GM12878 (cell line): Measurements from ENCODE around the gene LDHAL6B. TPM values are rescaled to one million over a fixed set of nuclear protein-coding genes. Genes with fewer than 3 reads are reported as not detected.

ENCODE experiments used
- ATAC-seq: fragments of 200-7000 bp; cut with Tn5 transposase; 3 replicates; pipeline ENCODE4 v1.9.1; 2020; ENCODE audit warnings: mild to moderate bottlenecking, moderate library complexity
- BruUV-seq: library from RNA; stranded (reverse); fragments of 400-500 nt; replicated peaks from 2 replicates; lab custom pipeline; 2021; lab: Mats Ljungman, UMichigan
- CTCF ChIA-PET: fragments of 300-600 bp; sonication (Branson Sonifier 250); formaldehyde crosslinking; extraction: SDS; loops from one replicate; lab custom pipeline; 2021; ENCODE audit warnings: inconsistent platforms; lab: Yijun Ruan, JAX
- POLR2A ChIA-PET: fragments of 350-600 bp; formaldehyde crosslinking; extraction: SDS; loops from one replicate; lab custom pipeline; 2021; ENCODE audit warnings: inconsistent platforms; lab: Charles Lee
- RAD21 ChIA-PET: fragments of 300-600 bp; sonication (Branson Sonifier 250); formaldehyde crosslinking; loops from one replicate; lab custom pipeline; 2023; ENCODE audit warnings: antibody characterized with exemption; ENCODE audit not compliant: unreplicated experiment; lab: Charles Lee
- SMC1A ChIA-PET: fragments of 300-600 bp; sonication (Branson Sonifier 250); formaldehyde crosslinking; loops from one replicate; lab custom pipeline; 2023; ENCODE audit not compliant: unreplicated experiment, uncharacterized antibody; lab: Charles Lee
- DNase-seq: peaks from one replicate; pipeline ENCODE4 v3.0.0-alpha.2; 2011; ENCODE audit warnings: low read depth, low spot score
- FAIRE-seq: peaks from 3 replicates; lab custom pipeline; 2011; peaks lifted over from hg19 to GRCh38; lab: Jason Lieb, UNC
- H2AFZ ChIP-seq: 2 replicates; pipeline ENCODE4 v1.6.0; 2011; ENCODE audit warnings: low read depth, low read length, control low read depth; ENCODE audit not compliant: control insufficient read depth
- H3K27ac ChIP-seq: 2 replicates; pipeline ENCODE4 v1.5.1; 2011; ENCODE audit warnings: control low read depth; ENCODE audit not compliant: control insufficient read depth, insufficient read depth
- H3K27me3 ChIP-seq, 2 experiments: replicated peaks in 1 of 2; 2 replicates each; pipeline versions ENCODE4 v1.6.0 to v1.6.1; 2011; ENCODE audit warnings: low read length in 1 of 2; ENCODE audit not compliant: control insufficient read depth in 2 of 2, insufficient read depth in 2 of 2
- H3K36me3 ChIP-seq, 2 experiments: 2 replicates each; pipeline ENCODE4 v1.5.1; 2011; ENCODE audit warnings: low read length in 1 of 2; ENCODE audit not compliant: control insufficient read depth in 2 of 2, insufficient read depth in 2 of 2
- H3K4me1 ChIP-seq: 2 replicates; pipeline ENCODE4 v1.6.1; 2011; ENCODE audit warnings: mild to moderate bottlenecking, low read length, moderate library complexity, mixed read lengths; ENCODE audit not compliant: control insufficient read depth, insufficient read depth
- H3K4me2 ChIP-seq: 2 replicates; pipeline ENCODE4 v1.6.0; 2011; ENCODE audit warnings: control low read depth; ENCODE audit not compliant: control insufficient read depth, insufficient read depth
- H3K4me3 ChIP-seq: fragments of 200-600 bp; sonication (generic); 2 replicates; pipeline ENCODE4 v1.5.1; 2016
- H3K79me2 ChIP-seq: 2 replicates; pipeline ENCODE4 v1.6.0; 2011; ENCODE audit warnings: low read length; ENCODE audit not compliant: control insufficient read depth, insufficient read depth
- H3K9ac ChIP-seq: 2 replicates; pipeline ENCODE4 v1.8.0; 2011; ENCODE audit warnings: low read length, control low read depth, mixed read lengths; ENCODE audit not compliant: control insufficient read depth, insufficient read depth
- H3K9me3 ChIP-seq: replicated peaks from 3 replicates; pipeline ENCODE4 v1.5.1; 2011; ENCODE audit warnings: mild to moderate bottlenecking, low read length; ENCODE audit not compliant: control insufficient read depth, insufficient read depth
- H4K20me1 ChIP-seq: 2 replicates; pipeline ENCODE4 v1.6.0; 2011; ENCODE audit not compliant: control insufficient read depth, insufficient read depth
- CHD2 ChIP-seq: IDR thresholded peaks from 2 replicates; pipeline ENCODE4 v1.6.1; 2011; ENCODE audit warnings: low read depth, low read length, improper control_type of control experiment, borderline replicate concordance
- CREB1 ChIP-seq: IDR thresholded peaks from 2 replicates; pipeline ENCODE4 v1.6.1; 2012; ENCODE audit warnings: low read depth, mild to moderate bottlenecking, inconsistent platforms
- DPF2 ChIP-seq: fragments of 450-650 bp; IDR thresholded peaks from 2 replicates; pipeline ENCODE4 v1.6.1; 2017; ENCODE audit warnings: mild to moderate bottlenecking
- IKZF1 ChIP-seq: fragments of 450-650 bp; conservative IDR thresholded peaks from 2 replicates; pipeline ENCODE4 v1.6.1; 2017; ENCODE audit warnings: antibody characterized with exemption, mild to moderate bottlenecking
- IRF4 ChIP-seq: IDR thresholded peaks from 2 replicates; pipeline ENCODE4 v1.6.1; 2011; ENCODE audit warnings: low read depth, low read length
- JUNB ChIP-seq: IDR thresholded peaks from 2 replicates; pipeline ENCODE4 v1.6.1; 2016; ENCODE audit warnings: antibody characterized with exemption, mild to moderate bottlenecking
- KAT2A ChIP-seq: conservative IDR thresholded peaks from 2 replicates; pipeline ENCODE4 v1.6.1; 2011; ENCODE audit warnings: low read depth, low read length; ENCODE audit not compliant: control insufficient read depth
- KDM1A ChIP-seq: fragments of 200-600 bp; sonication (generic); IDR thresholded peaks from 2 replicates; pipeline ENCODE4 v1.6.1; 2016; ENCODE audit warnings: borderline replicate concordance
- MYC ChIP-seq: IDR thresholded peaks from 2 replicates; pipeline ENCODE4 v1.6.1; 2011; ENCODE audit warnings: mild to moderate bottlenecking, low read length, moderate library complexity, inconsistent platforms; ENCODE audit not compliant: insufficient read depth, insufficient replicate concordance, insufficient read length, severe bottlenecking
- RB1 ChIP-seq: fragments of 450-650 bp; formaldehyde crosslinking; IDR thresholded peaks from 2 replicates; pipeline ENCODE4 v1.6.1; 2017; ENCODE audit warnings: mild to moderate bottlenecking, borderline replicate concordance
- SIN3A ChIP-seq: IDR thresholded peaks from 2 replicates; pipeline ENCODE4 v1.6.1; 2012; ENCODE audit warnings: low read depth, low read length, improper control_type of control experiment
- SMARCA5 ChIP-seq: fragments of 450-650 bp; IDR thresholded peaks from 2 replicates; pipeline ENCODE4 v1.6.1; 2017; ENCODE audit warnings: mild to moderate bottlenecking
- WGBS: methylation state at CpG from one replicate; pipeline ENCODE4 v1.1.6; 2016; ENCODE audit warnings: low lambda C conversion rate; ENCODE audit not compliant: insufficient replicate concordance, insufficient coverage; ENCODE audit errors: missing lambda C conversion rate; 5-methylcytosine and 5-hydroxymethylcytosine counted together
- in situ Hi-C: fragments of 300-500 bp; cut with MboI; formaldehyde crosslinking; loops from 9 replicates; pipeline ENCODE4 v1.14.3; 2018; ENCODE audit warnings: mixed read lengths
- intact Hi-C: fragments of 100-400 bp; cut with micrococcal nuclease; formaldehyde crosslinking; loops from one replicate; pipeline ENCODE4 v1.14.2; 2022; ENCODE audit not compliant: unreplicated experiment
- polyA plus RNA-seq, 11 experiments: library from polyadenylated mRNA; depleted of rRNA in 4 of 11; unstranded in 6 of 11; stranded (reverse) in 5 of 11; fragments of >200 nt; fragmentation: Nextera tagmentation in 4 of 11; fragmentation: Illumina TruSeq in 1 of 11; extraction: Ambion mirVana in 4 of 11; extraction: Trizol in 1 of 11; gene quantifications; 1 replicate in 1 of 11; 2 replicates in 10 of 11; pipeline versions ENCODE4 v1.2.1 to v1.2.3, GENCODE V29; 2011 to 2016; ENCODE audit warnings: inconsistent platforms in 2 of 11, missing spikeins in 2 of 11, low read depth in 1 of 11
- total RNA-seq, 4 experiments: library from RNA; depleted of rRNA in 3 of 4; stranded (reverse); fragments of >200 nt in 3 of 4; fragmentation: Illumina TruSeq in 1 of 4; extraction: Trizol in 1 of 4; gene quantifications; 2 replicates each; pipeline versions ENCODE4 v1.2.1 to v1.2.3, GENCODE V29; 2013 to 2021
- TF ChIP-seq, protein P1 (sequence below): fragments of 450-650 bp; IDR thresholded peaks from 2 replicates; pipeline ENCODE4 v1.6.1; 2018; ENCODE audit warnings: mild to moderate bottlenecking, low read depth, moderate library complexity; ENCODE audit not compliant: partially characterized antibody
- TF ChIP-seq, protein P2 (sequence below): fragments of 450-650 bp; IDR thresholded peaks from 2 replicates; pipeline ENCODE4 v1.6.1; 2017; ENCODE audit warnings: antibody characterized with exemption, mild to moderate bottlenecking, moderate library complexity

LDHAL6B gene
- total and polyA plus RNA-seq, 10 of the 15 experiments (the other 5 are each of a cell fraction or from before 2014, with no cell fraction given) = 0.33 to 0.66 TPM; not detected in 8

DNA sequence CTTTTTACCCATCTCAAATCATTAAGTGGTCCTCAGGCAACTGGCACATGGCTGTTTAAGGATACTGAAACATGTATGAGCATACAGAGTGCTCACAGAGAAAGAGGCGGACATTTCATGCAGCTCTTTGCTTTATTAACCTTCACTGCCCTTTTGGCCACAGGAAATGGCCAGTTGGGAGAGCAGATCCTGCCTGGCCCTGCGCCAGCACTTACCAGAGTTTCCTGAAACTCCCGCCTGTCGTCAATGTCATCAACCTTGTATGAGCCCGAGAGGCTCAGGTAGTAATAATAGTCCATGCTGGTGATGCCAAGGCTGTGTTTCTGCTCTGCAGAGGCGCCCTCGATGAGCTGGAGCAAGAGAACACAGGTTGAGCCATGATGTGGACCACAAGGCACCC is 17.8 kb downstream of the LDHAL6B start (continued):
- TF ChIP-seq, protein P1, sequence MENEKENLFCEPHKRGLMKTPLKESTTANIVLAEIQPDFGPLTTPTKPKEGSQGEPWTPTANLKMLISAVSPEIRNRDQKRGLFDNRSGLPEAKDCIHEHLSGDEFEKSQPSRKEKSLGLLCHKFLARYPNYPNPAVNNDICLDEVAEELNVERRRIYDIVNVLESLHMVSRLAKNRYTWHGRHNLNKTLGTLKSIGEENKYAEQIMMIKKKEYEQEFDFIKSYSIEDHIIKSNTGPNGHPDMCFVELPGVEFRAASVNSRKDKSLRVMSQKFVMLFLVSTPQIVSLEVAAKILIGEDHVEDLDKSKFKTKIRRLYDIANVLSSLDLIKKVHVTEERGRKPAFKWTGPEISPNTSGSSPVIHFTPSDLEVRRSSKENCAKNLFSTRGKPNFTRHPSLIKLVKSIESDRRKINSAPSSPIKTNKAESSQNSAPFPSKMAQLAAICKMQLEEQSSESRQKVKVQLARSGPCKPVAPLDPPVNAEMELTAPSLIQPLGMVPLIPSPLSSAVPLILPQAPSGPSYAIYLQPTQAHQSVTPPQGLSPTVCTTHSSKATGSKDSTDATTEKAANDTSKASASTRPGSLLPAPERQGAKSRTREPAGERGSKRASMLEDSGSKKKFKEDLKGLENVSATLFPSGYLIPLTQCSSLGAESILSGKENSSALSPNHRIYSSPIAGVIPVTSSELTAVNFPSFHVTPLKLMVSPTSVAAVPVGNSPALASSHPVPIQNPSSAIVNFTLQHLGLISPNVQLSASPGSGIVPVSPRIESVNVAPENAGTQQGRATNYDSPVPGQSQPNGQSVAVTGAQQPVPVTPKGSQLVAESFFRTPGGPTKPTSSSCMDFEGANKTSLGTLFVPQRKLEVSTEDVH = no peak
- TF ChIP-seq, protein P2, sequence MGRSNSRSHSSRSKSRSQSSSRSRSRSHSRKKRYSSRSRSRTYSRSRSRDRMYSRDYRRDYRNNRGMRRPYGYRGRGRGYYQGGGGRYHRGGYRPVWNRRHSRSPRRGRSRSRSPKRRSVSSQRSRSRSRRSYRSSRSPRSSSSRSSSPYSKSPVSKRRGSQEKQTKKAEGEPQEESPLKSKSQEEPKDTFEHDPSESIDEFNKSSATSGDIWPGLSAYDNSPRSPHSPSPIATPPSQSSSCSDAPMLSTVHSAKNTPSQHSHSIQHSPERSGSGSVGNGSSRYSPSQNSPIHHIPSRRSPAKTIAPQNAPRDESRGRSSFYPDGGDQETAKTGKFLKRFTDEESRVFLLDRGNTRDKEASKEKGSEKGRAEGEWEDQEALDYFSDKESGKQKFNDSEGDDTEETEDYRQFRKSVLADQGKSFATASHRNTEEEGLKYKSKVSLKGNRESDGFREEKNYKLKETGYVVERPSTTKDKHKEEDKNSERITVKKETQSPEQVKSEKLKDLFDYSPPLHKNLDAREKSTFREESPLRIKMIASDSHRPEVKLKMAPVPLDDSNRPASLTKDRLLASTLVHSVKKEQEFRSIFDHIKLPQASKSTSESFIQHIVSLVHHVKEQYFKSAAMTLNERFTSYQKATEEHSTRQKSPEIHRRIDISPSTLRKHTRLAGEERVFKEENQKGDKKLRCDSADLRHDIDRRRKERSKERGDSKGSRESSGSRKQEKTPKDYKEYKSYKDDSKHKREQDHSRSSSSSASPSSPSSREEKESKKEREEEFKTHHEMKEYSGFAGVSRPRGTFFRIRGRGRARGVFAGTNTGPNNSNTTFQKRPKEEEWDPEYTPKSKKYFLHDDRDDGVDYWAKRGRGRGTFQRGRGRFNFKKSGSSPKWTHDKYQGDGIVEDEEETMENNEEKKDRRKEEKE = no peak

DNA sequence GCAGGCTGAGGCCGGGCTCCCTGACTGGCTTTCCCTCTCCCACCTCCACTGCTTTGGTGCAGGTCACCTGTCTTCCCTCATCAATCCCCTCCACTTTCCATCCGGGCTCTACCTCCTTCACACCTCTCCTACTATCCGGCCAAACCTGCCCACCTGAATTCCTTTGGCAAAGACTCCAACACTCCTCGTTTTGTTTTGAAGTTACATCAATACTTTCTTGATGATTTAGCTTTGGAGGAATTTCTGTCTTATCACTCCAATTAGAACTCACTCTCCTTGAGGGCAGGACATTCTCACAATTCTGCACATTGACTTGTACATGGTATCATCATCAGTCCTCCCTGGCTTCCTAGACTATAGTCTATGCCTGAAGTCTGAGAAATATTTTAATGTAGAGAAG is 20.4 kb downstream of the LDHAL6B start:
- POLR2A ChIA-PET = no interaction called here
- intact Hi-C loops (no loop called here), in situ Hi-C loops (no loop called here)
- H3K4me2 ChIP-seq = no peak overlapping the region
- H4K20me1 ChIP-seq = no peaks in the 10 kb centered on the region
- ATAC-seq (no peak), DNase-seq (no peak), FAIRE-seq (no peak)
- WGBS = 89% methylated on average over 4 of the region's 4 CpGs
- H3K79me2 ChIP-seq = no peaks in the 10 kb centered on the region
- CTCF ChIA-PET = no interaction called here
- SMC1A ChIA-PET = interaction anchor here (0.8 kb wide), 1 partner anchor 258 kb away, joined by 3 read pairs; no protein-coding TSS in a partner anchor
- H3K36me3 ChIP-seq = peaks cover 25 to 44% of the 10 kb centered on the region in 2 experiments
- TF ChIP-seq JUNB (no peak), IKZF1 (no peak), CHD2 (no peak), DPF2 (no peak), IRF4 (no peak), SMARCA5 (no peak), KDM1A (no peak), CREB1 (no peak), KAT2A (no peak), SIN3A (no peak), RB1 (no peak), MYC (no peak)
- RAD21 ChIA-PET = no interaction called here
- no peaks in the 10 kb centered on the region for H3K9me3 ChIP-seq
- BruUV-seq = no TSS peak
- no peaks in the 10 kb centered on the region for H3K27me3 ChIP-seq
- H2AFZ ChIP-seq = no peak overlapping the region
- no peak overlapping the region for H3K27ac ChIP-seq
- H3K4me1 ChIP-seq = no peaks in the 10 kb centered on the region
- H3K9ac ChIP-seq = no peak overlapping the region
- no peak overlapping the region for H3K4me3 ChIP-seq
